CD4-positive, alpha-beta T cell treated with Interleukin-6 at 100 ng/mL for 8 hours (primary cell): Measurements from ENCODE around the gene STARD10.

Experiments used
- DNase-seq: peaks from one replicate; pipeline ENCODE4 v3.0.0-alpha.2; 2020; ENCODE audit warnings: mixed read lengths, low spot score

STARD10 gene

DNA sequence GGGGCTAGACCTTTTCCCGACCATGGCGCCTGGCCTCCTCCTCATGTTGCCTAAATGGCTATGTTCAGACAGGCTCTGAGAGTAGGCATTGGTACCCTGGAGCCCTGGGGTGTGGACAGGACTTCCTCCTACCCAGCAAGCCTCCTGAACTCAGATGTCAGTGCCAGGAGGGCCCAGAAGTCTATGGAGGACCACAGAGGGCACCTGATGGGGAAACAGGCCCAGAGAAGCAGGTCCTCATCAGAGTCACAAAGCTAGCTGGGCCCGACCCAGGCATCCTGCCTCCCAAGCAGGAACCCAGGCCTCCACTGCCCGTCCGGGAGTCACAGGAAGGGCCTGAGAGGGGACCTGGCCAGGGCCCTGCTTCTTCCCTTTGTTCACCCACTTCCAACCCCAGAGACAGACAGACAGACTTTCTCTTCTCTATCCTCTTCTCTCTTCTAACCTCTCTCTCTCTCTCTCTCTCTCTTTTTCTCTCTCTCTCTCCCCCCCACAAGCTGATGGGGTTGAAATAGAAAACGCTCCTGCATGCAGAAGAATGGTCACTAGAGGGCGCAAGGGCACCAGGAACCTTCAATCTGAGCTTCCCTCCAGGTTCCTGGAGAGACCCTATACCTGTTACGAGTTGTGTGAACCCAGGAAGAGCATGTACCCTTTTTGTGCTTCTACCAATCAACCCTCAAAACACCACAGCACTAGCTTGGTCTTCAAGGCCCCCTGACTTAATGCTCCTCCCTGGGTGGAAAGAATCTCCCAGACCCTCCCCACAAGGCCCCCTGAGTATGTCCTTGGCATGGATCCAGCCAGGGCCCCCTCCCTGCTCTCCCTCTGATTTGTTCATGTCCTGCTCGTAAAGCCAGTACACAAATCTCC lies 68.8 kb downstream of the STARD10 start:
- peak; percentile 84 for DNase-seq

- DNase-seq: no peak
Observed at GRCh38 chr11:72724021-72724551, 69.8 kb downstream of the STARD10 start.

GRCh38 chr11:72723508-72723907 lies 70.3 kb downstream of the STARD10 start:
- no peak for DNase-seq

GRCh38 chr11:72722050-72722748 lies 71.6 kb downstream of the STARD10 start:
- peak; percentile 92 for DNase-seq

DNA sequence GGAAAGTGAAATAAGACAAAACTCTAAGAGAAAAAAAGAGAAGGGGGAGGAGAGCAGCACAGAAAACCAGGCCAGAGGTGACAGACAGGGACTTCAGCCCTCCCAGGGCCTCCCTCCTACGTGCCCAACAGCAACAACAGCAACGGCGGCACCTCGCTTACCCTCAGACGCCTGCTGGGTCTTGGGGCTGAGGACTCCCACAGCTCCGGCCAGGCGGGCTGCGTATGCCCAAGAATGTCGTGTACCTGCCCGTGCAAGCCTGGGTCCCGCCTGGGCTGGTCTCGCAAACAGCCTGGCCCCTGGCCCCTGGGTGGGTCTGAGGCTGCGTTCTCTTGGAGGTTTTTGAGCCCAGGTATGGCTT lies 72.2 kb downstream of the STARD10 start:
- DNase-seq: peak; percentile 30

- no peak for DNase-seq
Observed at GRCh38 chr11:72721276-72721675, 72.6 kb downstream of the STARD10 start.

GRCh38 chr11:72720784-72721183 lies 73.1 kb downstream of the STARD10 start:
- no peak for DNase-seq

DNA sequence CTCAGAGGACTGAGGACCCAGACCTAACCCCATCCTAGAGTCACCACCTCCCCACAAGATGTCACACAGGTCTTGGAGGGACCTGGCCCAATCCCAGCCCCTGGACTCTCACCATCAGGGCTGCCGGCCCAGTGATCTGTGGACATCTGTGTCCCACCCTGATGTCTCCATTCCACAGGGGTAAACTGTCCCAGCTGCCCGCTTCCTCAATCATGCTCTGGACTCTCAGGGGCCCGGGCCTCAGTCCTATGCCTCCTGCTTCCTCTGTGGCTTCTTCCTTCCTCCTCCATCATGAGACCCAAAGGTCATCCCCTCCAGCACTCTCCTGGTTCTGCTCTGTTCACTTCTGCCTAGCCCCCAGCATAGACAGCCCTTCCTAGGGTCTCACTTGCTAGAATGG lies 73.8 kb downstream of the STARD10 start:
- no peak for DNase-seq

- no peak for DNase-seq
Observed at GRCh38 chr11:72719551-72719950, 74.3 kb downstream of the STARD10 start.

DNA sequence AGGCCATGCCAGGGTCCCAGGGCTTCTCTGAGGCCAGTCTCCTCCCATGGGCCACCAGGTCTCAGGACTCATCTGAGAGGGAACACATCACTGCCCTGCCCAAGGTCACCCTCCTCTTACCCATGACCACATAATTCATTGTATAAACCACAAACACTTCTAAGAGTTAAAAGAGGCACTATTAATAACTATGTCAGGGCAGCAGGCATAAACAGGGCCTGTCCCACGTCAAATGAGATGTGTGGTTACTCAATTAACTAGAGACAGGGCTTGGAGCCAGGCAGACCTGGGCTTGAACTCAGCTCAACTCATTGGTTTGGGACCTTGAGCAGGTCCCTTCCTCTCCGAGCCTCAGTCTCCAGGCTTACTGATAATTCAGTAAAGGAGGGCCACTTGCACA lies 74.7 kb downstream of the STARD10 start:
- no peak for DNase-seq

DNA sequence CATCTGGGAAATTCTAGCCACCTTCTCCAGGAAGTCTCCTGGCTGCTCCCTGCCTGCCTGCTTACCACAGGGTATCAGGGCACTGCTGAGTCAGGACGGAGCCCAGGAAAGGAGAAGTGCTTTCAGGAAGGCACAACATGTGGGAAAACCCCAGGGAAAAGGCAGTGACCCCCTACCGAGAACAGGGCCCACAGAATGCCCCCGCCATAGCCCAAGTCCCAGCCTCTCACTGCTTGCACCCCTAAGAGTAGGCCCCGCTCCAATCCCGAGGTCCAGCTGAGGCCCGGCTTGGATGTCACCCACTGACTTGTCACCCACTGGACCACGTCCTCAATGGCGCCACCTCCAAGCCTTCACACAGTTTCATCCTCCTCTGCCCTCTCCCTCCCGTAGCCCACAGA lies 75.7 kb downstream of the STARD10 start:
- DNase-seq: no peak

GRCh38 chr11:72716788-72717435 lies 76.9 kb downstream of the STARD10 start:
- no peak for DNase-seq

DNA sequence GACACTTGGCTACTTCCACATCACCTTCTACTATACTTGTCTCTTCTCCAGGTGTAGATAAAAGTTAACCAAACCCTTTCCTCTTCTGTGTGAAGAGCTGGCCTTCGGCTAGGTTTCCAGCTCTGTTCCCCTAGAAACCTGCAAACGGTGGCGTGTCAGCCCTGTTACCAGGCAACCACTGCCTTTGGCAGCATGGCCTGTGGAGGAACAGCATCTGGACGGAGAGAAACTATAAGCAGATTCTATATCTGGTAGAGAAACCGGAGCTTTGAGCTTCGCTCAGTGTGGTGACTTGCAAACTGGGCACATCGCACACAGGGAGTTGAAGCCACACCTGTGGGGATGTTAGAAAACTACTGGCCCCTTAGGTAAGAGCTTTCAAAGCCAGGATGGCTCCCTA lies 77.6 kb downstream of the STARD10 start:
- no peak for DNase-seq

DNA sequence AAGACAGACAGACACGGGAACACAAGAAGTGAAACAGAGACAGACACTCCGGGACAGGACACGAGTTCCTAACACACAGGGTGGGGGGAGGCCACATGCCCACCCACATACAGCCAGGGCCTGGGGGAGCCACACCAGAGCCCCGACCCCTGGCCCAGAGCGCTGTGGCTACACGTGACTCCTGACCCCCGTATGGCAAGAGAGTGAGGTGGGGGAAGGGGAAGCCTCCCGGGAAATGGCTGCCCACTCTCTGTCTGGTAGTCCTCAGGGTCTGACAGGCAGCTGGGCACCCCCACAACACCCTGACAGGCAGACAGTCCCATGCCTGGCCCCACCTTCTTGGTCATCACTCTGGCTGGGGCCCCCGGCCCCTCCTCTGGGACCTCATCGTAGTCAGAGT lies 81.0 kb downstream of the STARD10 start:
- no peak for DNase-seq

- no peak for DNase-seq
Observed at GRCh38 chr11:72712168-72712751, 81.6 kb downstream of the STARD10 start.

GRCh38 chr11:72711141-72711540 lies 82.7 kb downstream of the STARD10 start:
- DNase-seq: no peak

DNA sequence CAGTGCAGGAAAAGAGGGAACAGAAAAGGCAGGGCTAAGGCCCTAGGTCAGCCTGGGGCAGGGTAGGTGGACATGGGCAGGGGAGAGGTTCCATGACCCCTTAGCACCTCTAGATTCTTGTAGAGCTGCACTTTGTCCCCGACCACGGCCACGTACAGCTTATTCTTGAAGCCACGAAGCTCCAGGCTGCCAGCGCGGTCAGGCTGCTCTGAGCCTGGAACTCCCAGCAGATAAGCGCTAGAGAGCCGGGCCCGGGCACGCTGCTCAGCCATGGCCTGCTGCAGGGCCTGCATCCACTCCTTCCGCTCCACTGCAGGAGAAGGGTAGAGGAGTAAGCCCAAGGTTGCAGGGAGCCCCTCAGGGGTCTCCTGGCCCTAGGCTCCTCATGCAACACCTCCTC lies 83.6 kb downstream of the STARD10 start:
- no peak for DNase-seq

DNA sequence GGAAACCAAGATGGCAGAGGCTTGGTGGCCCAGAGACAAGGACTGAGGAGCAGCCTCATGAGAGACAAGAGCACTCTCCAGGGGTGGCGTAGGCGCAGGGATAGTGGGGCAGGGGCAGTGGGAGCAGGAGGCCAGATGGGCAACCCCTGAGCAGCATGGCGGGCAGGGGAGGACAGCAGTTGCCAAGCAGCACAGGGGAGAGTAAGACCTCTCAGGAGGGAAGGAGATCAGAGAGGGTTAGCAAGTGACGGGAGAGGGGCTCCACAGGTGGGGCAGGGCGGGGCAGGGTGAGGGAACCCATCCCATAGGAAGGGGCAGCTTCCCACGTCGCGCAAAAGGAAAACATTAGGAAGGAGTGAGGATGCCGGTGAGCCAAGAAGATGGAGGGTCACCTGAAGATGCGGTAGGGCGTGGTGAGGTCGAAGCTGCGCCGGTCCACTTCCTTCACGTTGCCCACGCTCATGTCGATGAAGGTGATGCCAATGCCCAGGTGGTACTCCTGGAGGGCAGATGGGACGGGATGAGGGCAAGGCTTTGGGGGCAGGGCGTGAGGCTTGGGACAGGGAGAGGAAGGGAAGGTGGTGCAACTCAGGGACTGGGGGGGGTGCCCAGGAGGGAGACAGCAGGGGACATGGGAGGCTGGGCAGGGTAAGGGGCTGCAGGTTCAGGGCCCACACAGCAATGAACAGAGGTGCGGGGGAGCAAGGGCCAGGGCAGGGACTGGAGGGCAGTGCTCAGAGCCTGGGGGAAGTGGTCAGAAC lies 84.2 kb downstream of the STARD10 start:
- DNase-seq: no peak

DNA sequence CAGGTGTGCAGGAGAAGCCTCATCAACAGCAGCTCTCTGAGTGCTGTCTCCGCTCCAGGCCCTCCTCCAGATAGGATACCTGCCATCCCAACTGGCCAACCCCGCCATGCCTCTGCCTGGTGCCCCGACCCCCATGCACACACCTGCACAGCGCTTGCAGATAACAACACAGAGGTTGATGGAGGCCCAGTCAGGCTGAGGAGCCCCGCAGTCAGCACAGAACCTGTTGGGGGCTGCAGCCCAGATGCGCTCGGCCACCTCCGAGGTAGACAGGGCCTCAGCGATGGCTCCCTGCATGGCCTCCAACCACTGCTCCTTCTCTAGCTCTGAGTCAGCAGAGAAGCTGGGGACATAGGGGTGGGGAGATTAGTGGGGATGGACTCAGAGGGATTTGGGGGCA lies 86.8 kb downstream of the STARD10 start:
- DNase-seq: no peak

DNA sequence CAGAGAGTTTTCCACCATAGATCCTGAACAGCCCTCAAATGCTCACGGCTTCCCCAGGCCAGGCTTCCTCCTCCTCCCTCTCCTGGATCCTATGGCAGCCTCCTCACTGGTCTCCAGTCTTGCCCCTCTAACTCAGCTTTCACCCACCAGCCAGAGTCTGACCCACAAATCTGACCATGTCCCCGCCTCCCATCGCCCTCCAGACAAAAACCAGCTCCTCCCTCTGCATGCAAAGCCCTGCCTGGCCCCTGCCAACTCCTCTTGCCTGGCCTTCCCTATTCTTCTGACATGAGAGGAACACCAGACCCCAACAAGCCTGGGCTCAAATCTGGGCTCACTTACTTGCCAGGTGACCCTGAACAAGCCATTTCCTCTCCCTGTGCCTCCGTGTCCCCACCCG lies 87.3 kb downstream of the STARD10 start:
- no peak for DNase-seq
